Measurements from ENCODE around the gene ZNF410.
"Not testable (repeated sequence)": the region's sequence is repeated elsewhere in the genome, so short reads cannot be mapped to it uniquely, and the experiment has no call there.

ZNF410 gene

GRCh38 chr14:73886449-73887317, at the start of gene ZNF410:
Gene ZNF410, plus strand, starts transcription at chr14:73886859. Its CDS starts 5,317 bp downstream, at chr14:73892176.
- DNase-seq (ENCODE audit: low read depth): peak; percentile 84

- DNase-seq (ENCODE audit: low read depth): not testable (repeated sequence)
Observed at GRCh38 chr14:73838293-73839034, 48.2 kb upstream of the ZNF410 start.

- no peak for DNase-seq (ENCODE audit: low read depth)
Observed at GRCh38 chr14:73842201-73842600, 44.5 kb upstream of the ZNF410 start.

GRCh38 chr14:73842851-73843250, 43.8 kb upstream of the ZNF410 start:
- DNase-seq (ENCODE audit: low read depth): no peak

- DNase-seq (ENCODE audit: low read depth): no peak
Observed at GRCh38 chr14:73843296-73843695, 43.4 kb upstream of the ZNF410 start.

- DNase-seq (ENCODE audit: low read depth): no peak
Observed at GRCh38 chr14:73846947-73847346, 39.7 kb upstream of the ZNF410 start.

GRCh38 chr14:73851000-73851399, 35.7 kb upstream of the ZNF410 start:
- no peak for DNase-seq (ENCODE audit: low read depth)

GRCh38 chr14:73851567-73852382, 34.9 kb upstream of the ZNF410 start, which contains the start of gene PTGR2:
Gene PTGR2, plus strand, starts transcription at chr14:73851831. Its CDS starts 7,032 bp downstream, at chr14:73858863.
- peak; percentile 78 for DNase-seq (ENCODE audit: low read depth)

GRCh38 chr14:73859145-73859544, 27.5 kb upstream of the ZNF410 start:
- DNase-seq (ENCODE audit: low read depth): no peak

GRCh38 chr14:73861073-73861472, 25.6 kb upstream of the ZNF410 start:
- no peak for DNase-seq (ENCODE audit: low read depth)

- no peak for DNase-seq (ENCODE audit: low read depth)
Observed at GRCh38 chr14:73862480-73862879, 24.2 kb upstream of the ZNF410 start.

GRCh38 chr14:73863209-73863608, 23.4 kb upstream of the ZNF410 start:
- no peak for DNase-seq (ENCODE audit: low read depth)

- DNase-seq (ENCODE audit: low read depth): no peak
Observed at GRCh38 chr14:73865534-73866113, 21.0 kb upstream of the ZNF410 start.

- DNase-seq (ENCODE audit: low read depth): not testable (repeated sequence)
Observed at GRCh38 chr14:73869754-73870153, 16.9 kb upstream of the ZNF410 start.

- no peak for DNase-seq (ENCODE audit: low read depth)
Observed at GRCh38 chr14:73870525-73871235, 16.0 kb upstream of the ZNF410 start.

- DNase-seq (ENCODE audit: low read depth): no peak
Observed at GRCh38 chr14:73873660-73874059, 13.0 kb upstream of the ZNF410 start.

GRCh38 chr14:73877790-73878189, 8.9 kb upstream of the ZNF410 start:
- no peak for DNase-seq (ENCODE audit: low read depth)

GRCh38 chr14:73878436-73878835, 8.2 kb upstream of the ZNF410 start:
- no peak for DNase-seq (ENCODE audit: low read depth)

GRCh38 chr14:73879027-73879426, 7.6 kb upstream of the ZNF410 start:
- no peak for DNase-seq (ENCODE audit: low read depth)

- DNase-seq (ENCODE audit: low read depth): no peak
Observed at GRCh38 chr14:73884438-73885190, 2.0 kb upstream of the ZNF410 start.

GRCh38 chr14:73887318-73887616, 608 bp downstream of the ZNF410 start:
- no peak for DNase-seq (ENCODE audit: low read depth)
